A549 (cell line): ENCODE measurements around the gene TMEM79. TPM values are rescaled to one million over a fixed set of nuclear protein-coding genes. Genes with fewer than 3 reads are reported as not detected.

Experiments used
- ATAC-seq, 2 experiments: fragments of 200-7000 bp in 1 of 2; fragments of >200 bp in 1 of 2; cut with Nextera tagmentation in 1 of 2; cut with Tn5 transposase in 1 of 2; 3 replicates each; pipeline versions ENCODE4 v1.8.0 to v1.9.1; 2018 to 2020; ENCODE audit warnings: mild to moderate bottlenecking in 1 of 2, moderate library complexity in 1 of 2
- CTCF ChIA-PET: fragments of 300-600 bp; sonication (Branson Sonifier 250); formaldehyde crosslinking; extraction: SDS; loops from one replicate; lab custom pipeline; 2021; ENCODE audit warnings: antibody characterized with exemption, inconsistent platforms; lab: Yijun Ruan, JAX
- POLR2A ChIA-PET: fragments of 350-600 bp; formaldehyde crosslinking; extraction: SDS; loops from one replicate; lab custom pipeline; 2021; ENCODE audit warnings: antibody characterized with exemption, inconsistent platforms; lab: Yijun Ruan, JAX
- DNase-seq, 2 experiments: peaks; one replicate each; pipeline versions ENCODE4 v3.0.0 to v3.0.0-alpha.2; 2011 to 2016; ENCODE audit warnings: low read depth in 1 of 2, low spot score in 1 of 2
- FAIRE-seq: peaks from 2 replicates; lab custom pipeline; 2011; peaks lifted over from hg19 to GRCh38; lab: Jason Lieb, UNC
- H3K27ac ChIP-seq, 2 experiments: fragments of >200 bp; sonication (Bioruptor Twin); formaldehyde crosslinking; 3 replicates each; pipeline ENCODE4 v1.5.1; 2016 to 2017
- H3K4me1 ChIP-seq: fragments of >200 bp; sonication (Bioruptor Twin); formaldehyde crosslinking; 3 replicates; pipeline ENCODE4 v1.6.1; 2016
- H3K4me2 ChIP-seq: fragments of >200 bp; sonication (Bioruptor Twin); formaldehyde crosslinking; 3 replicates; pipeline ENCODE4 v1.6.1; 2016
- H3K4me3 ChIP-seq: fragments of >200 bp; sonication (Bioruptor Twin); formaldehyde crosslinking; 3 replicates; pipeline ENCODE4 v1.5.1; 2016
- H3K9me3 ChIP-seq: fragments of >200 bp; sonication (Bioruptor Twin); formaldehyde crosslinking; 3 replicates; pipeline ENCODE4 v1.6.1; 2016
- CBX8 ChIP-seq: fragments of 200-600 bp; sonication (generic); IDR thresholded peaks from 2 replicates; pipeline ENCODE4 v1.6.1; 2016
- CEBPB ChIP-seq, 2 experiments: fragments of >200 bp in 1 of 2; sonication (Bioruptor Twin) in 1 of 2; formaldehyde crosslinking in 1 of 2; IDR thresholded peaks; 2 replicates each; pipeline ENCODE4 v1.6.1; 2012 to 2016
- EHF ChIP-seq: fragments of 250-450 bp; sonication (Bioruptor Pico); IDR thresholded peaks from 2 replicates; pipeline ENCODE4 v1.5.0; 2020; ENCODE audit warnings: mild to moderate bottlenecking
- FOSL2 ChIP-seq, 2 experiments: fragments of 450-650 bp in 1 of 2; fragments of >200 bp in 1 of 2; sonication (Bioruptor Twin) in 1 of 2; formaldehyde crosslinking; IDR thresholded peaks; 2 replicates each; pipeline versions ENCODE4 v1.5.0 to v1.6.1; 2016 to 2020; ENCODE audit warnings: mild to moderate bottlenecking in 1 of 2, moderate library complexity in 1 of 2
- GATA3 ChIP-seq: IDR thresholded peaks from 2 replicates; pipeline ENCODE4 v1.6.1; 2012; ENCODE audit warnings: borderline replicate concordance
- HOXB13 ChIP-seq: fragments of 250-450 bp; sonication (Bioruptor Pico); IDR thresholded peaks from 2 replicates; pipeline ENCODE4 v1.5.0; 2020; ENCODE audit warnings: low read depth, mild to moderate bottlenecking, moderate library complexity
- JUN ChIP-seq, 2 experiments: fragments of >200 bp; sonication (Bioruptor Twin); formaldehyde crosslinking; IDR thresholded peaks; 2 replicates in 1 of 2; 3 replicates in 1 of 2; pipeline ENCODE4 v1.6.1; 2016 to 2017
- KDM5A ChIP-seq: fragments of 200-600 bp; sonication (generic); IDR thresholded peaks from 2 replicates; pipeline ENCODE4 v1.6.1; 2016; ENCODE audit warnings: antibody characterized with exemption, mild to moderate bottlenecking
- PHF8 ChIP-seq: fragments of 200-600 bp; sonication (generic); IDR thresholded peaks from 2 replicates; pipeline ENCODE4 v1.6.1; 2016; ENCODE audit warnings: low read depth, mild to moderate bottlenecking, antibody characterized with exemption, moderate library complexity, borderline replicate concordance
- RCOR1 ChIP-seq: fragments of 150-350 bp; IDR thresholded peaks from 2 replicates; pipeline ENCODE4 v1.6.1; 2014; ENCODE audit warnings: antibody characterized with exemption, low read length, low read depth
- RFX5 ChIP-seq: fragments of 450-650 bp; IDR thresholded peaks from 2 replicates; pipeline ENCODE4 v1.7.1; 2014; ENCODE audit warnings: antibody characterized with exemption, mild to moderate bottlenecking, moderate library complexity
- SMC3 ChIP-seq: fragments of >200 bp; sonication (Bioruptor Twin); formaldehyde crosslinking; IDR thresholded peaks from 3 replicates; pipeline ENCODE4 v1.6.1; 2018; ENCODE audit warnings: inconsistent platforms
- SREBF2 ChIP-seq: fragments of 450-650 bp; IDR thresholded peaks from 2 replicates; pipeline ENCODE4 v1.6.1; 2014; ENCODE audit warnings: mild to moderate bottlenecking, moderate library complexity
- TFCP2L1 ChIP-seq: fragments of 250-450 bp; sonication (Bioruptor Pico); IDR thresholded peaks from 2 replicates; pipeline ENCODE4 v1.5.0; 2021; ENCODE audit warnings: mild to moderate bottlenecking
- TP53 ChIP-seq: fragments of 250-450 bp; sonication (Bioruptor Pico); IDR thresholded peaks from 2 replicates; pipeline ENCODE4 v1.5.0; 2021; ENCODE audit warnings: mild to moderate bottlenecking, moderate library complexity
- ZC3H11A ChIP-seq: fragments of 450-650 bp; IDR thresholded peaks from 2 replicates; pipeline ENCODE4 v1.6.1; 2014; ENCODE audit warnings: antibody characterized with exemption, mild to moderate bottlenecking
- ZFP36 ChIP-seq: fragments of 450-650 bp; IDR thresholded peaks from 2 replicates; pipeline ENCODE4 v1.6.1; 2014; ENCODE audit warnings: borderline replicate concordance; ENCODE audit not compliant: partially characterized antibody
- ZSCAN20 ChIP-seq: fragments of 250-450 bp; sonication (Bioruptor Pico); IDR thresholded peaks from 2 replicates; pipeline ENCODE4 v1.8.0; 2022; ENCODE audit warnings: mild to moderate bottlenecking, moderate library complexity
- WGBS: methylation state at CpG from one replicate; pipeline ENCODE4 v1.1.6; 2017; ENCODE audit errors: missing lambda C conversion rate; 5-methylcytosine and 5-hydroxymethylcytosine counted together
- polyA plus RNA-seq, 4 experiments: library from polyadenylated mRNA; depleted of rRNA in 3 of 4; stranded (reverse); fragments of >200 nt; fragmentation: RNase III in 1 of 4; extraction: RNeasy Plus Mini Kit Qiagen cat#74134 plus additional on column Dnase treatment in 1 of 4; gene quantifications; 2 replicates in 3 of 4; 3 replicates in 1 of 4; pipeline ENCODE4 v1.2.3, GENCODE V29; 2011 to 2017
- TF ChIP-seq, protein P1 (sequence below): IDR thresholded peaks from 2 replicates; pipeline ENCODE4 v1.6.1; 2012
- TF ChIP-seq, protein P2 (sequence below): fragments of 150-350 bp; IDR thresholded peaks from 2 replicates; pipeline ENCODE4 v1.6.1; 2014; ENCODE audit warnings: low read depth, mild to moderate bottlenecking, low read length
- TF ChIP-seq, protein P3 (sequence below): fragments of >200 bp; sonication (Bioruptor Twin); formaldehyde crosslinking; IDR thresholded peaks from 3 replicates; pipeline ENCODE4 v1.5.1; 2016
- TF ChIP-seq, protein P4 (sequence below): fragments of 250-450 bp; sonication (Bioruptor Pico); IDR thresholded peaks from 2 replicates; pipeline ENCODE4 v1.5.0; 2020; ENCODE audit warnings: low read depth, mild to moderate bottlenecking, moderate library complexity
- TF ChIP-seq, protein P5 (sequence below): IDR thresholded peaks from 2 replicates; pipeline ENCODE4 v1.6.1; 2012; ENCODE audit warnings: low read depth, borderline replicate concordance

TMEM79 gene
- polyA plus RNA-seq, 2 of the 4 experiments (the other 2 are of a cell fraction): 6.3 to 7.2 TPM

DNA sequence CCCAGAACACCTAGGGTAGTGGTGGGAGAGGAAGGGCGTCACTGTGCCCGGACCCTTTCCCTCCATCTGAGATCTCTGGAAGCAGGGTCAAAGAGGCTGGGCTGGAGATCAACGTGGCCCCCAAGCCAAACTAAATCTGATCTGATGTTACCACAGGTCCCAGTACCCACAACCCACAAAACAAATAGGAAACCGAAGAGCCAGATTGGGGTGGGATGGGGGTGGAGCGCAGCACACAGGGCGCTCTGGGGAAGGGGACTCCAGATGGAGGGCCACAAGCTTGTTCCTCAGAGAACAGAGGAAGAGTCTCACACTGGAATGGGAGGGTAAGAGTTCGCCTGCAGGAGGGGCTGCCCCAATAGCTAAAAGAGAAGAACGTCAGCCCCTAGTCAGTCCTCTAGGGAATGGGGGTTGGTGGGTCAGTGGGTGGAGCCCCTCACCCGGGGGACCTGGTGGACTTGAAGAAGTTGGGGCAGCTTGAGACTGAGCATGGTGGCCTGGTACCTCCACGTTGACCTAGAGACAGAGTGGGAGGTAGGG is 37.8 kb upstream of the TMEM79 start:
- H3K4me2 ChIP-seq: no peak overlapping the region
- WGBS: 67% methylated on average over 10 of the region's 10 CpGs
- POLR2A ChIA-PET: no interaction called here
- ATAC-seq: no peak
- FAIRE-seq: no peak
- DNase-seq: no peak
- H3K4me1 ChIP-seq: peaks cover 12% of the 10 kb centered on the region
- CTCF ChIA-PET: interaction anchor here (0.7 to 1.7 kb wide), 8 partner anchors 9 to 150 kb away, joined by 3 to 5 read pairs (median 3); partner anchors contain the start of gene PMF1
- no peaks in the 10 kb centered on the region for H3K9me3 ChIP-seq
- no peak overlapping the region for H3K4me3 ChIP-seq
- TF ChIP-seq, protein P1, sequence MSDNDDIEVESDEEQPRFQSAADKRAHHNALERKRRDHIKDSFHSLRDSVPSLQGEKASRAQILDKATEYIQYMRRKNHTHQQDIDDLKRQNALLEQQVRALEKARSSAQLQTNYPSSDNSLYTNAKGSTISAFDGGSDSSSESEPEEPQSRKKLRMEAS: no peak
- H3K27ac ChIP-seq: no peak overlapping the region

DNA sequence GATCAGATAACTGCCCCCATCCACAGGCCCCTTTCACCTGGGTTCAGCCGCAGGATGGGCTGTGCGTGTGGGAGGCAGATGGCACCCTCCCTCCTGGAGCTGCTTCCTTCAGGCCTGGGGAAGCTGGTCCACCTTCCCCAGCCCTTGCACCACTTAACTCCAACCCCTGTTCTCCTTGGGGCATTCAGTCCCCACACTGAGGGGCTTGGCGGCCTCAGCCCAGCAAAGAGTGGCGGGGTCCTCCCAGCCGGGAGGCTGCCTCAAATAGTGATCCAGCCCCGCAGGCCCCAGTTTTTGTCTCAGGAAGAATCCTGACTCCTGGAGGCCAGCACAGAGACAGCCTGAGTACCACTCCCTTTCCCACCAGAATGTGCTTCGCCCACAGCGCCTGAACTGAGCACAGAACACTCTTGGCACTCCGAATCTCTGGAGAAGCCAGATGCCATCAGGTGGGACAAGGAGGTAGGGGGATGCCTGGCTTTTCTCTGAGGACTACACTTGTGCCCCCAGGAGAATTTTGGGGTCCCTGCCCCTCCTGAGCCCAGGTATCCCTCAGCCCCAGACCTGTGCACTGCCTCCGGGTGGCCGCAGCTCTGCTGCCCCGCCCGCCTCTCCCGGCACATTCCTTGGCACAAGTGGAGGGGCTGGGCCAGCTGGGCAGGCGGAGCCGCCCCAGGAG is 37.2 kb upstream of the TMEM79 start:
- Histone ChIP-seq H3K4me2 (peak overlapping the region; percentile 10; the same call in 1 of the 3 replicates), H3K27ac (no peak overlapping the region), H3K9me3 (no peaks in the 10 kb centered on the region), H3K4me3 (no peak overlapping the region), H3K4me1 (peaks cover 12% of the 10 kb centered on the region)
- FAIRE-seq (no peak), ATAC-seq (peak in 1 of 2 experiments; percentile 12; a peak in 3 of 6 replicates)
- ChIA-PET CTCF (interaction anchor here (1.2 to 3.1 kb wide), 4 partner anchors 10 to 23 kb away, joined by 3 to 17 read pairs (median 4); no protein-coding TSS in a partner anchor), POLR2A (no interaction called here)
- 81% methylated on average over 15 of the region's 16 CpGs for WGBS
- TF ChIP-seq SMC3 (no peak), TFCP2L1 (no peak), EHF (no peak), SREBF2 (no peak), ZC3H11A (no peak), RCOR1 (no peak), RFX5 (no peak), HOXB13 (CRISPR knock-in tag) (no peak), PHF8 (no peak)
- TF ChIP-seq, protein P2, sequence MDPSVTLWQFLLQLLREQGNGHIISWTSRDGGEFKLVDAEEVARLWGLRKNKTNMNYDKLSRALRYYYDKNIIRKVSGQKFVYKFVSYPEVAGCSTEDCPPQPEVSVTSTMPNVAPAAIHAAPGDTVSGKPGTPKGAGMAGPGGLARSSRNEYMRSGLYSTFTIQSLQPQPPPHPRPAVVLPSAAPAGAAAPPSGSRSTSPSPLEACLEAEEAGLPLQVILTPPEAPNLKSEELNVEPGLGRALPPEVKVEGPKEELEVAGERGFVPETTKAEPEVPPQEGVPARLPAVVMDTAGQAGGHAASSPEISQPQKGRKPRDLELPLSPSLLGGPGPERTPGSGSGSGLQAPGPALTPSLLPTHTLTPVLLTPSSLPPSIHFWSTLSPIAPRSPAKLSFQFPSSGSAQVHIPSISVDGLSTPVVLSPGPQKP: no peak
- TF ChIP-seq, protein P3, sequence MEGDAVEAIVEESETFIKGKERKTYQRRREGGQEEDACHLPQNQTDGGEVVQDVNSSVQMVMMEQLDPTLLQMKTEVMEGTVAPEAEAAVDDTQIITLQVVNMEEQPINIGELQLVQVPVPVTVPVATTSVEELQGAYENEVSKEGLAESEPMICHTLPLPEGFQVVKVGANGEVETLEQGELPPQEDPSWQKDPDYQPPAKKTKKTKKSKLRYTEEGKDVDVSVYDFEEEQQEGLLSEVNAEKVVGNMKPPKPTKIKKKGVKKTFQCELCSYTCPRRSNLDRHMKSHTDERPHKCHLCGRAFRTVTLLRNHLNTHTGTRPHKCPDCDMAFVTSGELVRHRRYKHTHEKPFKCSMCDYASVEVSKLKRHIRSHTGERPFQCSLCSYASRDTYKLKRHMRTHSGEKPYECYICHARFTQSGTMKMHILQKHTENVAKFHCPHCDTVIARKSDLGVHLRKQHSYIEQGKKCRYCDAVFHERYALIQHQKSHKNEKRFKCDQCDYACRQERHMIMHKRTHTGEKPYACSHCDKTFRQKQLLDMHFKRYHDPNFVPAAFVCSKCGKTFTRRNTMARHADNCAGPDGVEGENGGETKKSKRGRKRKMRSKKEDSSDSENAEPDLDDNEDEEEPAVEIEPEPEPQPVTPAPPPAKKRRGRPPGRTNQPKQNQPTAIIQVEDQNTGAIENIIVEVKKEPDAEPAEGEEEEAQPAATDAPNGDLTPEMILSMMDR: no peak
- TF ChIP-seq, all 56 proteins: peak for 0
- no peak for DNase-seq

DNA sequence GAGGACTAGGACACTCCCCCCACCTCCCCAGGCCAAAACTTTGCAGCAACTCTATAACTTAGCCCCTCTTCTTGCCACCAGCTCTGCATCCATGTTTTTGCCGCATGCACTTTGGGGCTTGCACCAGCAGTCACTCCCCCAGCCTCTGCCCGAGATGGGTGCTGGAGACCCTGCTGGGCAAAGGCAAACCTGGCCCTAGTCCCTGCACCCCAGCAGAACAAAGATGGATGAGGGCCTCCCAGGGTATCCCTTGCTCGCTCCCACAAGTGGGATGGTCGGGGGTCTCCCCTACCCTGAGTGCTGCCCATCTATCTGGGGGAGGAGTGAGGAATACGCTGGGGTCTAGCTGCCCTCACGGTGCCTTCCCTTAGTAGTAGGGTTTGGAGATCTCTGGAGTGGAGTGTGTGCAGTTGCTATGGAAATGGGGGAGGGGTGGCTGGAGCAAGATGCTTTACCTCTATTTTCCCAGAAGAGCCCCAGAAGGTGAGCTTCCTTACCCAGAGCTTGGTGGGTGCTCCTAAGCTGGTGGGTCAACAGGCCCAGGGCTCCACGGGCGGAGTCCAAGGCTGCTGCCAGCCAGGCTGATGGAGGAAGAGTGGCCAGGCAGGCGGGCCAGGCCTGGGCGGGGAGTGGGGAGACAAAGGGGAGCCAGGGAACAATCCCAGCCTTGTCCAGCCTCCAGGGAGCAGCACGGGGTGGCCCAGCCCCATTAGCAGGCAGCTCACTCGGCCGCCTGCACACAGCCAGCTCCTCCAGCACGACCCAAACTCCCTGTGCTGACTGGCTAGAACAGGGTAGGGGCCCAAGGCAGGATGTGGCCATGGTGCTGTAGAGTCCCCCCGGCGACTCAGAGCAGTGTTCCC is 36.4 kb upstream of the TMEM79 start, which contains the start of gene PAQR6:
Gene PAQR6 (minus strand): TSS at position 597 of the 863 bp plus-strand sequence. CDS start 1,325 bp downstream, outside the sequence.
- peak within 1 kb of the TSS; percentile 10; the same call in 1 of the 3 replicates for H3K4me2 ChIP-seq
- no peak for TF ChIP-seq HOXB13 (CRISPR knock-in tag)
- TF ChIP-seq TP53 (CRISPR knock-in tag): no peak
- TF ChIP-seq GATA3: no peak
- TF ChIP-seq, protein P4, sequence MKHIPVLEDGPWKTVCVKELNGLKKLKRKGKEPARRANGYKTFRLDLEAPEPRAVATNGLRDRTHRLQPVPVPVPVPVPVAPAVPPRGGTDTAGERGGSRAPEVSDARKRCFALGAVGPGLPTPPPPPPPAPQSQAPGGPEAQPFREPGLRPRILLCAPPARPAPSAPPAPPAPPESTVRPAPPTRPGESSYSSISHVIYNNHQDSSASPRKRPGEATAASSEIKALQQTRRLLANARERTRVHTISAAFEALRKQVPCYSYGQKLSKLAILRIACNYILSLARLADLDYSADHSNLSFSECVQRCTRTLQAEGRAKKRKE (CRISPR knock-in tag): no peak
- TF ChIP-seq, protein P5, sequence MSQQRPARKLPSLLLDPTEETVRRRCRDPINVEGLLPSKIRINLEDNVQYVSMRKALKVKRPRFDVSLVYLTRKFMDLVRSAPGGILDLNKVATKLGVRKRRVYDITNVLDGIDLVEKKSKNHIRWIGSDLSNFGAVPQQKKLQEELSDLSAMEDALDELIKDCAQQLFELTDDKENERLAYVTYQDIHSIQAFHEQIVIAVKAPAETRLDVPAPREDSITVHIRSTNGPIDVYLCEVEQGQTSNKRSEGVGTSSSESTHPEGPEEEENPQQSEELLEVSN: no peak
- no peak for TF ChIP-seq FOSL2 (IDR thresholded peaks at IDR 0.05)
- TF ChIP-seq FOSL2 (CRISPR knock-in tag; IDR thresholded peaks at IDR 0.05): no peak
- TF ChIP-seq JUN (IDR thresholded peaks at IDR 0.05): no peak
- no peak for TF ChIP-seq KDM5A
- TF ChIP-seq, protein P3: no peak
- TF ChIP-seq CEBPB (IDR thresholded peaks at IDR 0.05): no peak
- TF ChIP-seq ZFP36: no peak
- no peak for TF ChIP-seq EHF
- TF ChIP-seq CBX8: no peak
- TF ChIP-seq ZSCAN20 (CRISPR knock-in tag): no peak

More for the DNA sequence above, 36.4 kb upstream of the TMEM79 start, which contains the start of gene PAQR6:
- 81% methylated on average over 11 of the region's 16 CpGs for WGBS
- CTCF ChIA-PET: interaction anchor here (0.5 to 3.1 kb wide), 4 partner anchors 13 to 309 kb away, joined by 3 to 17 read pairs (median 4); no protein-coding TSS in a partner anchor
- POLR2A ChIA-PET: interaction anchor here (0.6 to 1.1 kb wide), 2 partner anchors 35 to 37 kb away, joined by 3 to 8 read pairs; partner anchors contain the start of gene PMF1
- Histone ChIP-seq H3K9me3 (no peaks in the 10 kb centered on the region), H3K27ac (no peak within 1 kb of the TSS), H3K4me3 (no peak within 1 kb of the TSS), H3K4me1 (peaks cover 12% of the 10 kb centered on the region)
- DNase-seq (no peak), ATAC-seq (peak; percentile 12 to 20; a peak in 4 of 6 replicates), FAIRE-seq (no peak)
